ENCODE results near the gene P4HB.

DNA sequence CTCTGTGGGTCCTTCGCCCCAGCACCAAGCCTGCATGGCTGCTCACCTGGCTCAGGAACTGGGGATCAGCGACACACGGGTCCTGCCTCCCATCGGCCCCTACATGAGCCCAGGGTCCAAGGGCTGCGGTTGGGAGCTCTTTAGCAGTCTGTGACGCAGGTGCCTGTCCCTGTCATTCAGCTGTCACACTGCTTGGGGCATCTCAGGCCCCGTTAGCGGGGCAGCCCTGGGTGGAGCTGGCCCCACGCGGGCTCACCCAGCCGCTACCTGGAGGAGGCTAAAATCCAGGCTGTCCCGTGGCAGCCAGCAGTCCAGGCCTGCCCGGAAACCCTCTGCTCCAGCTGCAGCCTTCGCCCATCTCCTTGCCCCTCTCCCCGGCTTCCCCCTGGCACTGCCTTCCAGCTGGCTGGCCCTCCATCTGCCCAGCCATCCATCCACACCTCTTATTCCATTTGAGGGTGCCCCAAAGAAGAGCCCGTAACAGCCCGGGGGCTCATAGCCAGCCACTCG lies 53.1 kb downstream of the P4HB start:
- TF ChIP-seq, protein P1, sequence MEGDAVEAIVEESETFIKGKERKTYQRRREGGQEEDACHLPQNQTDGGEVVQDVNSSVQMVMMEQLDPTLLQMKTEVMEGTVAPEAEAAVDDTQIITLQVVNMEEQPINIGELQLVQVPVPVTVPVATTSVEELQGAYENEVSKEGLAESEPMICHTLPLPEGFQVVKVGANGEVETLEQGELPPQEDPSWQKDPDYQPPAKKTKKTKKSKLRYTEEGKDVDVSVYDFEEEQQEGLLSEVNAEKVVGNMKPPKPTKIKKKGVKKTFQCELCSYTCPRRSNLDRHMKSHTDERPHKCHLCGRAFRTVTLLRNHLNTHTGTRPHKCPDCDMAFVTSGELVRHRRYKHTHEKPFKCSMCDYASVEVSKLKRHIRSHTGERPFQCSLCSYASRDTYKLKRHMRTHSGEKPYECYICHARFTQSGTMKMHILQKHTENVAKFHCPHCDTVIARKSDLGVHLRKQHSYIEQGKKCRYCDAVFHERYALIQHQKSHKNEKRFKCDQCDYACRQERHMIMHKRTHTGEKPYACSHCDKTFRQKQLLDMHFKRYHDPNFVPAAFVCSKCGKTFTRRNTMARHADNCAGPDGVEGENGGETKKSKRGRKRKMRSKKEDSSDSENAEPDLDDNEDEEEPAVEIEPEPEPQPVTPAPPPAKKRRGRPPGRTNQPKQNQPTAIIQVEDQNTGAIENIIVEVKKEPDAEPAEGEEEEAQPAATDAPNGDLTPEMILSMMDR (IDR thresholded peaks at IDR 0.05 in 2 of 3, conservative IDR thresholded peaks at IDR 0.05 in 1 of 3; ENCODE audit: control insufficient read depth in 2 of 3, extremely low read depth in 1 of 3, insufficient read depth in 1 of 3, low read depth in 3 of 3, low read length in 3 of 3) = no peak
- no peak for TF ChIP-seq POLR2A (IDR thresholded peaks at IDR 0.05; ENCODE audit: low read depth, low read length)
- no peak for TF ChIP-seq NFYB (IDR thresholded peaks at IDR 0.05; ENCODE audit: insufficient read depth, low read depth, low read length)
- TF ChIP-seq TAF1 (IDR thresholded peaks at IDR 0.05; ENCODE audit: borderline replicate concordance, low read depth, low read length) = no peak
- TF ChIP-seq EP300 (IDR thresholded peaks at IDR 0.05; ENCODE audit: borderline replicate concordance in 1 of 2, control insufficient read depth in 1 of 2, low read depth in 2 of 2, low read length in 2 of 2) = no peak
